Nephron progenitor cell (in vitro differentiated cells): ENCODE data around the gene BCL7B.
"Not testable (repeated sequence)": the region's sequence is repeated elsewhere in the genome, so short reads cannot be mapped to it uniquely, and the experiment has no call there.

Experiments
- DNase-seq: peaks from one replicate; pipeline ENCODE4 v3.0.0; 2021
- H3K27ac Mint-ChIP-seq: 2 replicates; pipeline ENCODE4 v1.8.0; 2021; ENCODE audit warnings: mild to moderate bottlenecking, moderate library complexity, mixed read lengths
- H3K27me3 Mint-ChIP-seq: 2 replicates; pipeline ENCODE4 v1.8.0; 2021; ENCODE audit warnings: mild to moderate bottlenecking, low read depth, mixed read lengths; ENCODE audit not compliant: poor library complexity
- H3K36me3 Mint-ChIP-seq: 2 replicates; pipeline ENCODE4 v1.8.0; 2021; ENCODE audit warnings: low read depth, mixed read lengths
- H3K4me1 Mint-ChIP-seq: 2 replicates; pipeline ENCODE4 v1.8.0; 2021; ENCODE audit warnings: mixed read lengths
- H3K4me3 Mint-ChIP-seq: 2 replicates; pipeline ENCODE4 v1.8.0; 2021; ENCODE audit warnings: mild to moderate bottlenecking, moderate library complexity, mixed read lengths
- H3K9me3 Mint-ChIP-seq: 2 replicates; pipeline ENCODE4 v1.8.0; 2021; ENCODE audit warnings: mild to moderate bottlenecking, moderate library complexity, mixed read lengths
- CTCF ChIP-seq: fragments of 200-600 bp; sonication (generic); IDR thresholded peaks from 2 replicates; pipeline ENCODE4 v1.5.0; 2021; ENCODE audit warnings: antibody characterized with exemption

BCL7B gene

GRCh38 chr7:73567846-73568685 is 10.6 kb upstream of the BCL7B start:
- Mint-ChIP-seq H3K4me3 (no peak overlapping the region), H3K9me3 (no peaks in the 10 kb centered on the region), H3K27me3 (no peaks in the 10 kb centered on the region), H3K4me1 (peaks cover 13% of the 10 kb centered on the region), H3K36me3 (peaks cover 33% of the 10 kb centered on the region), H3K27ac (peak overlapping the region; percentile 32)
- DNase-seq: no peak
- TF ChIP-seq CTCF: no peak

- TF ChIP-seq CTCF: no peak
- Mint-ChIP-seq H3K36me3 (peaks cover 24% of the 10 kb centered on the region), H3K4me3 (no peak overlapping the region), H3K9me3 (no peaks in the 10 kb centered on the region), H3K27ac (no peak overlapping the region), H3K27me3 (peaks cover 6% of the 10 kb centered on the region), H3K4me1 (peaks cover 7% of the 10 kb centered on the region)
- no peak for DNase-seq
These were observed 9.7 kb upstream of the BCL7B start for GRCh38 chr7:73567140-73567539.

- H3K4me1 Mint-ChIP-seq, H3K4me3 Mint-ChIP-seq, H3K27ac Mint-ChIP-seq, H3K9me3 Mint-ChIP-seq, DNase-seq, H3K27me3 Mint-ChIP-seq: not testable (repeated sequence)
- H3K36me3 Mint-ChIP-seq: peaks cover 21% of the 10 kb centered on the region
These were observed 8.9 kb upstream of the BCL7B start for GRCh38 chr7:73566431-73566830.

GRCh38 chr7:73565675-73566340 is 8.3 kb upstream of the BCL7B start:
- peaks cover 17% of the 10 kb centered on the region for H3K36me3 Mint-ChIP-seq
- peaks cover 7% of the 10 kb centered on the region for H3K4me1 Mint-ChIP-seq
- H3K27ac Mint-ChIP-seq: no peak overlapping the region
- no peak for DNase-seq
- TF ChIP-seq CTCF: no peak
- no peak overlapping the region for H3K4me3 Mint-ChIP-seq
- no peaks in the 10 kb centered on the region for H3K9me3 Mint-ChIP-seq
- peaks cover 9% of the 10 kb centered on the region for H3K27me3 Mint-ChIP-seq

GRCh38 chr7:73560109-73560835 is 2.8 kb upstream of the BCL7B start:
- peaks cover 31% of the 10 kb centered on the region for H3K4me1 Mint-ChIP-seq
- no peak for TF ChIP-seq CTCF
- no peak for DNase-seq
- H3K36me3 Mint-ChIP-seq: no peaks in the 10 kb centered on the region
- H3K9me3 Mint-ChIP-seq: no peaks in the 10 kb centered on the region
- H3K27me3 Mint-ChIP-seq: peaks cover 30% of the 10 kb centered on the region
- H3K4me3 Mint-ChIP-seq: no peak overlapping the region
- no peak overlapping the region for H3K27ac Mint-ChIP-seq

- H3K4me1 Mint-ChIP-seq: peaks cover 26% of the 10 kb centered on the region
- TF ChIP-seq CTCF: no peak
- H3K9me3 Mint-ChIP-seq: no peaks in the 10 kb centered on the region
- DNase-seq: peak; percentile 93
- H3K27me3 Mint-ChIP-seq: peaks cover 24% of the 10 kb centered on the region
- peak overlapping the region; percentile 89 for H3K4me3 Mint-ChIP-seq
- peaks cover 16% of the 10 kb centered on the region for H3K36me3 Mint-ChIP-seq
- H3K27ac Mint-ChIP-seq: peak overlapping the region; percentile 98
These were observed 438 bp downstream of the BCL7B start for GRCh38 chr7:73557108-73557396.
